Mucosa of rectum (tissue), 2 donors: ENCODE results near the gene HPS5.
A peak's percentile ranks its signal among the peaks of the same experiment; 100 is the strongest.
"Not testable (repeated sequence)": the region's sequence is repeated elsewhere in the genome, so short reads cannot be mapped to it uniquely, and the experiment has no call there.

Source experiments
- H3K27ac ChIP-seq, 2 donors: one replicate each; pipeline ENCODE4 v1.7.0; 2013; ENCODE audit warnings: inconsistent platforms in 2 of 2, low read depth in 2 of 2, low read length in 2 of 2
- H3K27me3 ChIP-seq, 2 donors: one replicate each; pipeline ENCODE4 v1.7.0; 2013; ENCODE audit warnings: low read length in 2 of 2; ENCODE audit not compliant: control insufficient read depth in 2 of 2, insufficient read depth in 2 of 2
- H3K36me3 ChIP-seq, 2 donors: one replicate each; pipeline ENCODE4 v1.7.0; 2013; ENCODE audit warnings: low read length in 2 of 2; ENCODE audit not compliant: control insufficient read depth in 2 of 2, insufficient read depth in 2 of 2
- H3K4me1 ChIP-seq, 2 donors: one replicate each; pipeline ENCODE4 v1.7.0; 2013; ENCODE audit warnings: low read length in 2 of 2, mild to moderate bottlenecking in 1 of 2; ENCODE audit not compliant: control insufficient read depth in 2 of 2, insufficient read depth in 2 of 2
- H3K4me3 ChIP-seq, 2 donors: one replicate each; pipeline ENCODE4 v1.7.0; 2013; ENCODE audit warnings: low read length in 2 of 2
- H3K9ac ChIP-seq, 2 donors: one replicate each; pipeline ENCODE4 v1.7.0; 2013; ENCODE audit warnings: low read length in 2 of 2, low read depth in 1 of 2, mild to moderate bottlenecking in 1 of 2
- H3K9me3 ChIP-seq, 2 donors: one replicate each; pipeline ENCODE4 v1.7.0; 2013; ENCODE audit warnings: low read length in 2 of 2; ENCODE audit not compliant: control insufficient read depth in 2 of 2
- donor health status: healthy.
- donor health status: Normal muscosa, but diverticular disease.

Gene HPS5

DNA sequence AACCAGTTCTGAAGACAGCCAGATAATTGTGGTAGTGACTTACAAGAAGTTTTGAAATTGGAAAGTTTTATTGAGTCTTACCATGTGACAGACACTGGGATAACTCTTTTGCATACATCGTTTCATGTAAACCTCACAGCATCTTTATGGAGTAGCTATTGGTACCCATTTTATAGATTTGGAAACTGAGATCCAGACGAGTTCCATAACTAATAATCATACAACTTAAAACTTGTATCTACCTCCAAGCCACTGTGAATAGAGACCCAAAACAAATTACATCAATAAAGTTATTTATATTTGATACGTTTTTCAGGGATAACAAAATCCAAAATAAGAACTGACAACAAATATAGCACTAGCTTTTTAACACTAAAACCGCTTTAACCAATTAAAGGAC lies 36.7 kb upstream of the HPS5 start:
- Histone ChIP-seq H3K4me3 (no peak overlapping the region), H3K36me3 (peaks cover 47 to 59% of the 10 kb centered on the region in 2 donors), H3K4me1 (no peaks in the 10 kb centered on the region), H3K9ac (no peak overlapping the region), H3K27ac (no peak overlapping the region), H3K27me3 (no peaks in the 10 kb centered on the region), H3K9me3 (no peaks in the 10 kb centered on the region)

- no peak overlapping the region for H3K27ac ChIP-seq
- H3K4me3 ChIP-seq = no peak overlapping the region
- no peaks in the 10 kb centered on the region for H3K4me1 ChIP-seq
- no peaks in the 10 kb centered on the region for H3K9me3 ChIP-seq
- no peak overlapping the region for H3K9ac ChIP-seq
- H3K27me3 ChIP-seq = no peaks in the 10 kb centered on the region
- peaks cover 32 to 50% of the 10 kb centered on the region in 2 donors for H3K36me3 ChIP-seq
Observed at GRCh38 chr11:18352581-18352980, 30.6 kb upstream of the HPS5 start.

DNA sequence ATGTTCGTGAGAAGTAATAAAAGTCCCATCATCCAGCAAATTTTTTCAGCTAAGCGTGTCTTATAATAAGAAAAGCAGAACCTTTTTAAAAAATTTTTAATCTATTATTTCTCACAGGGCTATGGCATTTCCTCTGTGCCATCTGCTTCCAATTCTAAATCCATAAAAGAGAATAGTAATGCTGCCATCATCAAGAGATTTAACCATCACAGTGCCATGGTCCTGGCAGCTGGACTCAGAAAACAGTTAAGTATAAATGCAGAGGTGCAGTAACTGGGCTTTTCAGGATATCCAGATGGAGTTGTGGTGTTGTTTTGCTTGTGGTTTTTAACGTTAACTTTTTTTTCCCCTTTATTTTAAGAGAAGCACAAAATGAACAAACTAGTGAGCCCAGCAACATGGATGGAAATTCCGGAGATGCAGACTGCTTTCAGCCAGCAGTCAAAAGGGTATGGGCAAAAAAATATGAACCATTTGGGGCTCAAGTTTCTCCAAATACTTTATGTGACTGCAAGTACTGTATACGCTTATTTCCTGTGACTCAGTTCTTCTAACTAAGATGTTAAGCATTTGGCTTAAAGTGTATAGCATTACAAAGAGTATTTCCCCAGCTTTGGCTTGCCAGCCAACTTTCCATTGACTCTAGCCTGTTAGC lies 25.7 kb upstream of the HPS5 start:
- Histone ChIP-seq H3K4me1 (no peaks in the 10 kb centered on the region), H3K27me3 (no peaks in the 10 kb centered on the region), H3K27ac (no peak overlapping the region), H3K9me3 (no peaks in the 10 kb centered on the region), H3K36me3 (peaks cover 45 to 50% of the 10 kb centered on the region in 2 donors), H3K4me3 (no peak overlapping the region), H3K9ac (no peak overlapping the region)

GRCh38 chr11:18332891-18333290 lies 11.0 kb upstream of the HPS5 start:
- no peak overlapping the region for H3K4me3 ChIP-seq
- H3K9ac ChIP-seq = no peak overlapping the region
- no peaks in the 10 kb centered on the region for H3K27me3 ChIP-seq
- no peaks in the 10 kb centered on the region for H3K4me1 ChIP-seq
- H3K36me3 ChIP-seq = peaks cover 31 to 49% of the 10 kb centered on the region in 2 donors
- no peak overlapping the region for H3K27ac ChIP-seq
- H3K9me3 ChIP-seq = no peaks in the 10 kb centered on the region

GRCh38 chr11:18332302-18332701 lies 10.4 kb upstream of the HPS5 start:
- no peak overlapping the region for H3K27ac ChIP-seq
- no peaks in the 10 kb centered on the region for H3K27me3 ChIP-seq
- H3K36me3 ChIP-seq = peaks cover 28 to 47% of the 10 kb centered on the region in 2 donors
- H3K4me3 ChIP-seq = no peak overlapping the region
- H3K9me3 ChIP-seq = no peaks in the 10 kb centered on the region
- no peak overlapping the region for H3K9ac ChIP-seq
- no peaks in the 10 kb centered on the region for H3K4me1 ChIP-seq

- Histone ChIP-seq H3K27me3 (no peaks in the 10 kb centered on the region), H3K4me1 (no peaks in the 10 kb centered on the region), H3K9me3 (no peaks in the 10 kb centered on the region), H3K27ac (no peak overlapping the region), H3K9ac (no peak overlapping the region), H3K4me3 (no peak overlapping the region), H3K36me3 (peaks cover 28 to 43% of the 10 kb centered on the region in 2 donors)
Observed at GRCh38 chr11:18330921-18331320, 9.0 kb upstream of the HPS5 start.

DNA sequence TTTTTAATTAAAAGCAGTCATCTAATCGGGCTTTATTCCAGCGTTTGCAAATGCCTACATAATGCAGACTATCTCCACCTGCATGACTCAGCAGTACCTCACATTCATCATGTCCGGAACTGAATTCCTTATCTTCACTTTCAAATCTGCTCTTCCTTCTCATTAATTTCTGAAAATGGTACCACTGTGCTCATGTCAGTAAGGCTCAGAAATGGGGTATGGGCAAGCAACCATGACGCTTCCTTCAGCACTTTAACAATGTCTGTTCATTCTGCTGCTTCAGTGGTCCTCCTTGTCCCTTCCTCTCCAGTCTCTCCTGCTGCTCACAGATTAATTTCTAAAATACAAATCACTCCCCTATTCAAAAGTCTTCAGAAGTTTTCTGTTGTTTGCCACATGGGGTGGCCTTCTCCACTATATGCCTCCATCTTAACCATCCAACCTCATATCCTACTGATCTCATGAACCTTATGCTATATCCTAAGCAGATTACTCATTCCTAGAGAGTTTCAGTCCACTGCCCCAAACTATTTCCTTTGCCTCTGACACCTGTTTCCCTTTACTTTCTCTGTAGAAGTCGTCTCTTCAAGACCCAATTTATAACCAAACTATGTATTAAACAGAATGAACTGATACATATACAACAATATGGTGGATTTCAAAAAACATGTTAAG lies 7.4 kb upstream of the HPS5 start:
- H3K9ac ChIP-seq = no peak overlapping the region
- H3K9me3 ChIP-seq = no peaks in the 10 kb centered on the region
- H3K4me1 ChIP-seq = peaks cover 1 to 7% of the 10 kb centered on the region in 2 donors
- no peak overlapping the region for H3K27ac ChIP-seq
- peaks cover 21 to 36% of the 10 kb centered on the region in 2 donors for H3K36me3 ChIP-seq
- no peak overlapping the region for H3K4me3 ChIP-seq
- H3K27me3 ChIP-seq = no peaks in the 10 kb centered on the region

DNA sequence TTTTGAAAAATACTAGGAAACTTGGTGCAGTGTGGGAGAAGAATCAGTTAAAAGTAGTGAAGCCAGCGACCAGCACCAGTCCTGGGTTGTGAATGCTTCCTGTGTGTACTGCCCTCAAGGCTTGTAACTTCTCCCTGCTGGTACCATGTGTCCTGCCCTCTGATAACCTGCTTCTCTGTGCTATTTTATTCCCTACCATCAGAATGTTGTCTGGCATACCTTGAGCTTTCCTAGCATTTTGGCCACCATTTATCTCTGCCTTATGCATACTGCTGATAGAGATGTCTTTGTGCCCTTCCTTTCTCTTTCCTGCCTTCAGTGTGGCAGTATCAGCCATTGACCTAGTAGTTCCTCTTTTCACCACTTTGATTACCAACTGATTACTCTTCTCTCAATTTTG lies 2.4 kb upstream of the HPS5 start:
- no peaks in the 10 kb centered on the region for H3K9me3 ChIP-seq
- H3K4me3 ChIP-seq = peak overlapping the region; percentile 14 to 39
- no peak overlapping the region for H3K9ac ChIP-seq
- H3K4me1 ChIP-seq = peaks cover 16 to 33% of the 10 kb centered on the region in 2 donors
- no peaks in the 10 kb centered on the region for H3K27me3 ChIP-seq
- peaks cover 6 to 19% of the 10 kb centered on the region in 2 donors for H3K36me3 ChIP-seq
- H3K27ac ChIP-seq = no peak overlapping the region

DNA sequence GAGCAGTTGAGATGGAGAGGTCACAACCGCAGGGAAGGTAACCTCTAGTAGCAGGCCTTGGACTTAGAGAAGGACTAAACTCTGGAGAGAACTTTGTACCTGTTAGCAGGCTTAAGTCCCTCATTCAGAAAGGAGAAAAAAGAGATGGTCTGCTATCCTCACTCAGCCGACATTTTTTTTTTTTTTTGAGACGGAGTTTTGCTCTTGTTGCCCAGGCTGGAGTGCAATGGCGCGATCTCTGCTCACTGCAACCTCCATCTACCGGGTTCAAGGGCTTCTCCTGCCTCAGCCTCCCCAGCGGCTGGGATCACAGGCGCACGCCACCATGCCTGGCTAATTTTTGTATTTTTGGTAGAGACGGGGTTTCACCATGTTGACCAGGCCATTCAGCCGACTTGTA lies 1.9 kb upstream of the HPS5 start:
- H3K27me3 ChIP-seq, H3K9me3 ChIP-seq, H3K9ac ChIP-seq, H3K27ac ChIP-seq: not testable (repeated sequence)
- Histone ChIP-seq H3K4me3 (peak overlapping the region in 1 of 2 donors; percentile 39), H3K4me1 (peaks cover 16 to 33% of the 10 kb centered on the region in 2 donors), H3K36me3 (peaks cover 6 to 14% of the 10 kb centered on the region in 2 donors)

- Histone ChIP-seq H3K27me3 (no peaks in the 10 kb centered on the region), H3K36me3 (peaks cover 6 to 14% of the 10 kb centered on the region in 2 donors), H3K9me3 (no peaks in the 10 kb centered on the region), H3K27ac (peak overlapping the region; percentile 34 to 97), H3K9ac (peak overlapping the region; percentile 83 to 89), H3K4me1 (peaks cover 16 to 33% of the 10 kb centered on the region in 2 donors), H3K4me3 (peak overlapping the region; percentile 98 to 99)
Observed at GRCh38 chr11:18322818-18323570, 1.1 kb upstream of the HPS5 start.
